ENCODE measurements around the gene OR51A4. TPM values are rescaled to one million over a fixed set of nuclear protein-coding genes. Genes with fewer than 3 reads are reported as not detected.
"Not testable (repeated sequence)": the region's sequence is repeated elsewhere in the genome, so short reads cannot be mapped to it uniquely, and the experiment has no call there.

Gene OR51A4
- total RNA-seq = not detected

- DNase-seq (ENCODE audit: low spot score) = no peak
Observed at GRCh38 chr11:4947505-4947904, at the start of gene OR51A4. Gene OR51A4, minus strand, starts transcription at chr11:4947605. Its CDS starts 505 bp downstream, at chr11:4947100.

GRCh38 chr11:4994551-4994950 lies 47.1 kb upstream of the OR51A4 start, which contains the start of gene OR51L1:
Gene OR51L1, plus strand, starts transcription at chr11:4994851. Its CDS starts 4,132 bp downstream, at chr11:4998983.
- DNase-seq (ENCODE audit: low spot score) = no peak

GRCh38 chr11:4991060-4991459 lies 43.7 kb upstream of the OR51A4 start:
- DNase-seq (ENCODE audit: low spot score) = no peak

GRCh38 chr11:4983841-4984240 lies 36.4 kb upstream of the OR51A4 start:
- DNase-seq (ENCODE audit: low spot score) = no peak

- DNase-seq (ENCODE audit: low spot score) = no peak
Observed at GRCh38 chr11:4982678-4983077, 35.3 kb upstream of the OR51A4 start.

GRCh38 chr11:4979036-4979435 lies 31.6 kb upstream of the OR51A4 start:
- no peak for DNase-seq (ENCODE audit: low spot score)

GRCh38 chr11:4975436-4975835 lies 28.0 kb upstream of the OR51A4 start:
- no peak for DNase-seq (ENCODE audit: low spot score)

- DNase-seq (ENCODE audit: low spot score) = no peak
Observed at GRCh38 chr11:4962816-4963215, 15.4 kb upstream of the OR51A4 start.

- DNase-seq (ENCODE audit: low spot score) = no peak
Observed at GRCh38 chr11:4960877-4961276, 13.5 kb upstream of the OR51A4 start.

- DNase-seq (ENCODE audit: low spot score) = no peak
Observed at GRCh38 chr11:4957396-4957795, 10.0 kb upstream of the OR51A4 start.

- DNase-seq (ENCODE audit: low spot score) = not testable (repeated sequence)
Observed at GRCh38 chr11:4955613-4956012, 8.2 kb upstream of the OR51A4 start, which contains the start of gene OR51A2. Gene OR51A2, minus strand, starts transcription at chr11:4955713. Its CDS starts 0 bp downstream, at chr11:4955713.

GRCh38 chr11:4936745-4937144 lies 10.7 kb downstream of the OR51A4 start:
- no peak for DNase-seq (ENCODE audit: low spot score)

- DNase-seq (ENCODE audit: low spot score) = no peak
Observed at GRCh38 chr11:4932751-4933150, 14.7 kb downstream of the OR51A4 start.

- no peak for DNase-seq (ENCODE audit: low spot score)
Observed at GRCh38 chr11:4926608-4927007, 20.8 kb downstream of the OR51A4 start.

GRCh38 chr11:4924239-4924638 lies 23.2 kb downstream of the OR51A4 start, which contains the start of gene OR51G1:
Gene OR51G1, minus strand, starts transcription at chr11:4924339. Its CDS starts 0 bp downstream, at chr11:4924339.
- DNase-seq (ENCODE audit: low spot score) = no peak

GRCh38 chr11:4922304-4922703 lies 25.1 kb downstream of the OR51A4 start:
- DNase-seq (ENCODE audit: low spot score) = no peak

- DNase-seq (ENCODE audit: low spot score) = no peak
Observed at GRCh38 chr11:4921796-4922195, 25.6 kb downstream of the OR51A4 start.

- no peak for DNase-seq (ENCODE audit: low spot score)
Observed at GRCh38 chr11:4919250-4919649, 28.2 kb downstream of the OR51A4 start, which contains the start of gene OR51G2. Gene OR51G2, minus strand, starts transcription at chr11:4919350. Its CDS starts 3,687 bp downstream, at chr11:4915663.

GRCh38 chr11:4916581-4916980 lies 30.8 kb downstream of the OR51A4 start:
- DNase-seq (ENCODE audit: low spot score) = no peak

GRCh38 chr11:4903484-4903883 lies 43.9 kb downstream of the OR51A4 start, which contains the start of gene OR51A7:
Gene OR51A7, plus strand, starts transcription at chr11:4903783. Its CDS starts 3,587 bp downstream, at chr11:4907370.
- no peak for DNase-seq (ENCODE audit: low spot score)
